Upper lobe of right lung (tissue), 1 donor: ENCODE data around the gene TRIM44. TPM values are rescaled to one million over a fixed set of nuclear protein-coding genes. Genes with fewer than 3 reads are reported as not detected.

Experiments
- ATAC-seq: fragments of 200-7000 bp; cut with Tn5 transposase; one replicate; pipeline ENCODE4 v1.9.1; 2020; ENCODE audit warnings: mild to moderate bottlenecking, moderate library complexity
- DNase-seq: peaks from one replicate; pipeline ENCODE4 v3.0.0-alpha.2; 2020
- H3K27ac ChIP-seq: fragments of 200-600 bp; one replicate; pipeline ENCODE4 v1.8.0; 2022
- H3K27me3 ChIP-seq: fragments of 200-600 bp; one replicate; pipeline ENCODE4 v1.8.0; 2022; ENCODE audit warnings: mild to moderate bottlenecking
- H3K36me3 ChIP-seq: fragments of 200-600 bp; one replicate; pipeline ENCODE4 v1.8.0; 2022
- H3K4me1 ChIP-seq: fragments of 200-600 bp; one replicate; pipeline ENCODE4 v1.8.0; 2022
- H3K4me3 ChIP-seq: fragments of 200-600 bp; one replicate; pipeline ENCODE4 v1.8.0; 2022; ENCODE audit warnings: mild to moderate bottlenecking
- H3K9me3 ChIP-seq: fragments of 200-600 bp; one replicate; pipeline ENCODE4 v1.8.0; 2022
- CTCF ChIP-seq: fragments of 200-600 bp; IDR thresholded peaks from one replicate; pipeline ENCODE4 v1.8.0; 2022; ENCODE audit warnings: antibody characterized with exemption
- intact Hi-C: fragments of 100-400 bp; cut with DNase I; formaldehyde crosslinking; loops from one replicate; pipeline ENCODE4 v1.11.0; 2022
- total RNA-seq: library from RNA; stranded (reverse); fragmentation: NEBNext Ultra II Directional; extraction: Animal tissue kit (Norgen Biotek cat#: 25700); gene quantifications from one replicate; pipeline ENCODE4 v1.2.1, GENCODE V29; 2021
- donor health status: DM: no; HTN: yes; CAD: no; lungs with severe emphysema.

Gene TRIM44
- total RNA-seq, 1 donor from 2014 or later: 67.2 TPM

- H3K27me3 ChIP-seq: no peaks in the 10 kb centered on the region
- DNase-seq (no peak), ATAC-seq (no peak)
- H3K36me3 ChIP-seq: no peaks in the 10 kb centered on the region
- TF ChIP-seq CTCF: no peak
- H3K4me3 ChIP-seq: no peak overlapping the region
- peaks cover 7% of the 10 kb centered on the region for H3K4me1 ChIP-seq
- H3K27ac ChIP-seq: no peak overlapping the region
- intact Hi-C loops: no loop called here
- H3K9me3 ChIP-seq: peaks cover 3% of the 10 kb centered on the region
Observed at GRCh38 chr11:35779409-35779808, 116.8 kb downstream of the TRIM44 start.

- no peak for ATAC-seq
- DNase-seq: no peak
- H3K27ac ChIP-seq: no peak overlapping the region
Observed at GRCh38 chr11:35780951-35781860, 118.6 kb downstream of the TRIM44 start.

GRCh38 chr11:35781861-35782470, 119.4 kb downstream of the TRIM44 start:
- no peak for DNase-seq
- H3K36me3 ChIP-seq: no peaks in the 10 kb centered on the region
- no peak overlapping the region for H3K27ac ChIP-seq
- intact Hi-C loops: no loop called here
- H3K4me1 ChIP-seq: peaks cover 15% of the 10 kb centered on the region
- H3K9me3 ChIP-seq: peaks cover 3% of the 10 kb centered on the region
- TF ChIP-seq CTCF: no peak
- H3K27me3 ChIP-seq: no peaks in the 10 kb centered on the region
- no peak for ATAC-seq
- no peak overlapping the region for H3K4me3 ChIP-seq

More at GRCh38 chr11:35780951-35781860, 118.6 kb downstream of the TRIM44 start:
- H3K4me1 ChIP-seq: peaks cover 7% of the 10 kb centered on the region
- H3K27me3 ChIP-seq: no peaks in the 10 kb centered on the region
- intact Hi-C loops: no loop called here
- no peaks in the 10 kb centered on the region for H3K36me3 ChIP-seq
- peaks cover 3% of the 10 kb centered on the region for H3K9me3 ChIP-seq
- no peak overlapping the region for H3K4me3 ChIP-seq
- no peak for TF ChIP-seq CTCF

- Histone ChIP-seq H3K36me3 (no peaks in the 10 kb centered on the region), H3K4me1 (peaks cover 18% of the 10 kb centered on the region), H3K27me3 (no peaks in the 10 kb centered on the region), H3K27ac (no peak overlapping the region), H3K4me3 (no peak overlapping the region), H3K9me3 (peaks cover 3% of the 10 kb centered on the region)
- DNase-seq (no peak), ATAC-seq (no peak)
- intact Hi-C loops: no loop called here
- no peak for TF ChIP-seq CTCF
Observed at GRCh38 chr11:35783809-35784208, 121.2 kb downstream of the TRIM44 start.

GRCh38 chr11:35784699-35785098, 122.1 kb downstream of the TRIM44 start:
- DNase-seq: no peak
- no peaks in the 10 kb centered on the region for H3K36me3 ChIP-seq
- H3K4me3 ChIP-seq: no peak overlapping the region
- H3K27ac ChIP-seq: no peak overlapping the region
- H3K27me3 ChIP-seq: no peaks in the 10 kb centered on the region
- TF ChIP-seq CTCF: no peak
- intact Hi-C loops: no loop called here
- H3K9me3 ChIP-seq: peaks cover 3% of the 10 kb centered on the region
- peaks cover 18% of the 10 kb centered on the region for H3K4me1 ChIP-seq
- ATAC-seq: no peak
